ENCODE measurements around the gene USP31.

The USP31 gene

DNA sequence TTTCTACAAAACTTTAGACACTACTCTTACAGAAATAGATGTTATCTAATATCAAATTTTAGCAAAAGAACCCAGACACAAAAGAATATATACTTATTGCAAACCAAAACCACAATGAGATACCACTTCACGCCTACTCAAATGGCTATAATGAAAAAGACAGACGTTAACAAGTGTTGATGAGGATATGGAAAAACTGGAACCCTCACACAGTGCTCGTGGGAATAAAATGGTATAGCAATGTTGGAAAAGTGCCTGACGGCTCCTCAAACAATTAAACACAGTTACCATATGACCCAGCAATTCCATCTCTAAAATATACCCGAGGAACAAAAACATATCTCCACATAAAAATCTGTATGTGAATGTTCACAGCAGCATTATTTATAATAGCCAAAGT lies 27.1 kb downstream of the USP31 start:
- Histone ChIP-seq H3K9ac (ENCODE audit: low read depth, low read length) (no peak overlapping the region), H3K4me1 (ENCODE audit: insufficient read depth, low read length) (no peaks in the 10 kb centered on the region), H3K9me3 (ENCODE audit: insufficient read depth, low read length, severe bottlenecking) (no peaks in the 10 kb centered on the region), H3K27me3 (ENCODE audit: insufficient read depth, low read length, poor library complexity) (no peaks in the 10 kb centered on the region), H4K20me1 (ENCODE audit: insufficient read depth, low read length) (peaks cover 52% of the 10 kb centered on the region), H3K36me3 (ENCODE audit: insufficient read depth, low read length) (no peaks in the 10 kb centered on the region), H3K4me2 (ENCODE audit: insufficient read depth, low read length) (no peak overlapping the region), H2AFZ (ENCODE audit: low read depth, low read length) (no peak overlapping the region), H3K27ac (ENCODE audit: low read length) (no peak overlapping the region), H3K4me3 (ENCODE audit: low read depth in 1 of 2, low read length in 2 of 2) (no peak overlapping the region), H3K79me2 (ENCODE audit: insufficient read depth, low read length) (peaks cover 58% of the 10 kb centered on the region)
- ATAC-seq (ENCODE audit: insufficient read depth, low read depth) = no peak
- no peak for DNase-seq
- TF ChIP-seq, protein P1, sequence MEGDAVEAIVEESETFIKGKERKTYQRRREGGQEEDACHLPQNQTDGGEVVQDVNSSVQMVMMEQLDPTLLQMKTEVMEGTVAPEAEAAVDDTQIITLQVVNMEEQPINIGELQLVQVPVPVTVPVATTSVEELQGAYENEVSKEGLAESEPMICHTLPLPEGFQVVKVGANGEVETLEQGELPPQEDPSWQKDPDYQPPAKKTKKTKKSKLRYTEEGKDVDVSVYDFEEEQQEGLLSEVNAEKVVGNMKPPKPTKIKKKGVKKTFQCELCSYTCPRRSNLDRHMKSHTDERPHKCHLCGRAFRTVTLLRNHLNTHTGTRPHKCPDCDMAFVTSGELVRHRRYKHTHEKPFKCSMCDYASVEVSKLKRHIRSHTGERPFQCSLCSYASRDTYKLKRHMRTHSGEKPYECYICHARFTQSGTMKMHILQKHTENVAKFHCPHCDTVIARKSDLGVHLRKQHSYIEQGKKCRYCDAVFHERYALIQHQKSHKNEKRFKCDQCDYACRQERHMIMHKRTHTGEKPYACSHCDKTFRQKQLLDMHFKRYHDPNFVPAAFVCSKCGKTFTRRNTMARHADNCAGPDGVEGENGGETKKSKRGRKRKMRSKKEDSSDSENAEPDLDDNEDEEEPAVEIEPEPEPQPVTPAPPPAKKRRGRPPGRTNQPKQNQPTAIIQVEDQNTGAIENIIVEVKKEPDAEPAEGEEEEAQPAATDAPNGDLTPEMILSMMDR (IDR thresholded peaks at IDR 0.05; ENCODE audit: borderline replicate concordance, extremely low read depth, low read length, poor library complexity, severe bottlenecking) = no peak
- no peak for TF ChIP-seq EZH2 (IDR thresholded peaks at IDR 0.05; ENCODE audit: borderline replicate concordance, low read depth, low read length, severe bottlenecking)

DNA sequence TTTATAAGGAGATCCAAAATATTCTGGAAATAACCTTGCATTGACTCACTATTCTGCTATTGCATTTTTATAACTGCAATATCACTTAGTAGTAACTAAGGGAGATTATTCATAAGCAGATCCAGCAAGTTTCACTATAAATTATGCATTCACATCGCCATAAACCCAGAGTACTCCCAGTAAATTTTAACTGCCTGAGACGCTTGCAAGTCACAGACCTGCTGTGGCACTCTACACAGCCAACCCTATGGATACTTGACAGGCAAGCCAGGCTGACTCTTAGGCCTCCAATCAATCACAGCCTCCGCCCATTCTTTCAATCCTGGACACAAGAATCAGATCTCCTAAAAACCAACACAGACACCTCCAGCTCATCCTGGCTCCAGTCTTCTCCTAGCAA lies 28.2 kb downstream of the USP31 start:
- Histone ChIP-seq H3K27ac (ENCODE audit: low read length) (no peak overlapping the region), H3K4me3 (ENCODE audit: low read depth in 1 of 2, low read length in 2 of 2) (no peak overlapping the region), H3K79me2 (ENCODE audit: insufficient read depth, low read length) (peaks cover 50% of the 10 kb centered on the region), H3K27me3 (ENCODE audit: insufficient read depth, low read length, poor library complexity) (no peaks in the 10 kb centered on the region), H3K36me3 (ENCODE audit: insufficient read depth, low read length) (no peaks in the 10 kb centered on the region), H4K20me1 (ENCODE audit: insufficient read depth, low read length) (peaks cover 51% of the 10 kb centered on the region), H2AFZ (ENCODE audit: low read depth, low read length) (no peak overlapping the region), H3K4me2 (ENCODE audit: insufficient read depth, low read length) (no peak overlapping the region), H3K9ac (ENCODE audit: low read depth, low read length) (no peak overlapping the region), H3K9me3 (ENCODE audit: insufficient read depth, low read length, severe bottlenecking) (no peaks in the 10 kb centered on the region), H3K4me1 (ENCODE audit: insufficient read depth, low read length) (no peaks in the 10 kb centered on the region)
- TF ChIP-seq, protein P1 (IDR thresholded peaks at IDR 0.05; ENCODE audit: borderline replicate concordance, extremely low read depth, low read length, poor library complexity, severe bottlenecking) = no peak
- no peak for TF ChIP-seq EZH2 (IDR thresholded peaks at IDR 0.05; ENCODE audit: borderline replicate concordance, low read depth, low read length, severe bottlenecking)
- ATAC-seq (ENCODE audit: insufficient read depth, low read depth) (no peak), DNase-seq (no peak)

DNA sequence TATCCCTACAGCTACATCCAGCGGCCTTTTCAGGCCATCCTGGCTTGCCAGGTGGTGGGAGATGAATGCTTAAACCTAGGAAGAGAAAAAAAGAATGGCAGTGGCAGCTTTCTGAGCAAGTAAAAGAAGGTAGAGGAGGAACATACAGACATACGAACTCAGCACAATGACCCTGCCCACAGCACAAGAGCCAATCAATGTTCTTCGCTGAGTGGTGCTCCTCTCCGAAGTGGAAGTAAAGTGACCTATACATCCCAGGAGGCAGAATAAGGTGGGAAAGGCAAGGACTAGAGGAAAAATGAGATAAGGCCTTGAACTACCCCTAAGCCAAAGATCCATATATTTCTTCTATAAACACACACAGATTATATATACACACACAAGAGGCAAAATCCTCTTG lies 28.7 kb downstream of the USP31 start:
- H3K9me3 ChIP-seq (ENCODE audit: insufficient read depth, low read length, severe bottlenecking) = no peaks in the 10 kb centered on the region
- H3K27me3 ChIP-seq (ENCODE audit: insufficient read depth, low read length, poor library complexity) = no peaks in the 10 kb centered on the region
- no peak overlapping the region for H2AFZ ChIP-seq (ENCODE audit: low read depth, low read length)
- TF ChIP-seq EZH2 (IDR thresholded peaks at IDR 0.05; ENCODE audit: borderline replicate concordance, low read depth, low read length, severe bottlenecking) = no peak
- TF ChIP-seq, protein P1 (IDR thresholded peaks at IDR 0.05; ENCODE audit: borderline replicate concordance, extremely low read depth, low read length, poor library complexity, severe bottlenecking) = no peak
- no peak for DNase-seq
- no peak overlapping the region for H3K9ac ChIP-seq (ENCODE audit: low read depth, low read length)
- no peak overlapping the region for H3K4me2 ChIP-seq (ENCODE audit: insufficient read depth, low read length)
- no peak overlapping the region for H3K27ac ChIP-seq (ENCODE audit: low read length)
- H3K4me3 ChIP-seq (ENCODE audit: low read depth in 1 of 2, low read length in 2 of 2) = no peak overlapping the region
- H4K20me1 ChIP-seq (ENCODE audit: insufficient read depth, low read length) = peaks cover 50% of the 10 kb centered on the region
- no peaks in the 10 kb centered on the region for H3K36me3 ChIP-seq (ENCODE audit: insufficient read depth, low read length)
- peaks cover 46% of the 10 kb centered on the region for H3K79me2 ChIP-seq (ENCODE audit: insufficient read depth, low read length)
- ATAC-seq (ENCODE audit: insufficient read depth, low read depth) = no peak
- no peaks in the 10 kb centered on the region for H3K4me1 ChIP-seq (ENCODE audit: insufficient read depth, low read length)

DNA sequence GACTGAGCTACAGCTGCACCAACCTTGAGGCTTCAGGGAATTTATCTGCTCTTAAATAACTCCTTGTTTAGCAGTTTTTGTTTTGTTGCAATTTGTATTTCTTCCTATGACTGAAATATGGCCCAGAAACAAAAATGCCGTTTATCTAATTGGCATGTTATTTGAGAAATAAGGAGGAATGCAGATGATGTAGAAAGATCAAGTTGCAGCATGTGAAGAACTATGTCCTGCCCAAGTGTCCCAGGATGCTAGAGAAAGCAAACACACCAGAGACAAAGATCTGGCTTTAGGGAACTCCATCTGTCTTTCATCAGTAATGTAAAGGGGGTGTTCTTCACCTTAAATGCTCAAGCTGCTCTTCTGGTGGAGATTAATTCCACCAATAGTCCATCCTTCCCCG lies 29.7 kb downstream of the USP31 start:
- DNase-seq = no peak
- no peak overlapping the region for H3K27ac ChIP-seq (ENCODE audit: low read length)

More for the DNA sequence above, 29.7 kb downstream of the USP31 start:
- Histone ChIP-seq H3K4me2 (ENCODE audit: insufficient read depth, low read length) (no peak overlapping the region), H3K9me3 (ENCODE audit: insufficient read depth, low read length, severe bottlenecking) (no peaks in the 10 kb centered on the region), H4K20me1 (ENCODE audit: insufficient read depth, low read length) (peaks cover 44% of the 10 kb centered on the region), H3K9ac (ENCODE audit: low read depth, low read length) (no peak overlapping the region), H3K36me3 (ENCODE audit: insufficient read depth, low read length) (no peaks in the 10 kb centered on the region), H3K4me1 (ENCODE audit: insufficient read depth, low read length) (no peaks in the 10 kb centered on the region), H3K4me3 (ENCODE audit: low read depth in 1 of 2, low read length in 2 of 2) (no peak overlapping the region), H3K27me3 (ENCODE audit: insufficient read depth, low read length, poor library complexity) (no peaks in the 10 kb centered on the region), H2AFZ (ENCODE audit: low read depth, low read length) (no peak overlapping the region), H3K79me2 (ENCODE audit: insufficient read depth, low read length) (peaks cover 39% of the 10 kb centered on the region)
- no peak for TF ChIP-seq EZH2 (IDR thresholded peaks at IDR 0.05; ENCODE audit: borderline replicate concordance, low read depth, low read length, severe bottlenecking)
- TF ChIP-seq, protein P1 (IDR thresholded peaks at IDR 0.05; ENCODE audit: borderline replicate concordance, extremely low read depth, low read length, poor library complexity, severe bottlenecking) = no peak
- no peak for ATAC-seq (ENCODE audit: insufficient read depth, low read depth)
